Endothelial cell of umbilical vein (primary cell): ENCODE data around the gene NAMPT. TPM values are rescaled to one million over a fixed set of nuclear protein-coding genes. Genes with fewer than 3 reads are reported as not detected.

ENCODE experiments used
- BruUV-seq: library from RNA; stranded (reverse); fragments of 400-500 nt; replicated peaks from 2 replicates; lab custom pipeline; 2021; lab: Mats Ljungman, UMichigan
- CTCF ChIA-PET: fragments of 300-600, 350-600 bp; sonication (Branson Sonifier 250); formaldehyde crosslinking; loops from one replicate; lab custom pipeline; 2021; ENCODE audit warnings: antibody characterized with exemption, inconsistent platforms; lab: Charles Lee
- POLR2A ChIA-PET: fragments of 300-600, 350-600 bp; sonication (Branson Sonifier 250); formaldehyde crosslinking; loops from one replicate; lab custom pipeline; 2021; ENCODE audit warnings: antibody characterized with exemption, inconsistent platforms; lab: Charles Lee
- DNase-seq: peaks from one replicate; pipeline ENCODE4 v3.0.0-alpha.2; 2011; ENCODE audit warnings: low read depth, low spot score
- FAIRE-seq: peaks from 2 replicates; lab custom pipeline; 2011; peaks lifted over from hg19 to GRCh38; lab: Jason Lieb, UNC
- H2AFZ ChIP-seq: 2 replicates; pipeline ENCODE4 v1.6.0; 2012; ENCODE audit warnings: low read depth, low read length, control low read depth, inconsistent platforms
- H3K27ac ChIP-seq: 2 replicates; pipeline ENCODE4 v1.5.1; 2011; ENCODE audit warnings: low read depth, mild to moderate bottlenecking, control low read depth, low read length, moderate library complexity; ENCODE audit not compliant: insufficient read depth
- H3K27me3 ChIP-seq, 2 experiments: 2 replicates each; pipeline versions ENCODE4 v1.6.0 to v1.6.1; 2011; ENCODE audit warnings: low read length in 2 of 2, mixed read lengths in 1 of 2; ENCODE audit not compliant: control insufficient read depth in 2 of 2, insufficient read depth in 2 of 2
- H3K36me3 ChIP-seq, 2 experiments: 2 replicates in 1 of 2; 3 replicates in 1 of 2; pipeline ENCODE4 v1.5.1; 2011; ENCODE audit warnings: low read length in 2 of 2, mild to moderate bottlenecking in 1 of 2, moderate library complexity in 1 of 2; ENCODE audit not compliant: control insufficient read depth in 2 of 2, insufficient read depth in 2 of 2; ENCODE audit errors: extremely low read depth in 1 of 2
- H3K4me1 ChIP-seq: 3 replicates; pipeline ENCODE4 v1.5.1; 2011; ENCODE audit warnings: mild to moderate bottlenecking, low read length; ENCODE audit not compliant: control insufficient read depth, insufficient read depth; ENCODE audit errors: extremely low read depth
- H3K4me2 ChIP-seq: 2 replicates; pipeline ENCODE4 v1.6.1; 2011; ENCODE audit warnings: low read length, control low read depth, mixed read lengths; ENCODE audit not compliant: insufficient read depth
- H3K4me3 ChIP-seq, 3 experiments: fragments of 200-600 bp in 1 of 3; sonication (generic), shearing (Covaris generic) in 1 of 3; replicated peaks in 1 of 3; 2 replicates each; pipeline ENCODE4 v1.5.1; 2011 to 2016; ENCODE audit warnings: control low read depth in 3 of 3, low read length in 3 of 3, mild to moderate bottlenecking in 2 of 3, inconsistent platforms in 1 of 3, low read depth in 1 of 3, moderate library complexity in 1 of 3; ENCODE audit not compliant: insufficient read depth in 1 of 3
- H3K79me2 ChIP-seq: 2 replicates; pipeline ENCODE4 v1.6.0; 2012; ENCODE audit warnings: low read length, inconsistent platforms; ENCODE audit not compliant: control insufficient read depth, insufficient read depth
- H3K9ac ChIP-seq: replicated peaks from 2 replicates; pipeline ENCODE3; 2011; ENCODE audit warnings: low read length, control low read depth; ENCODE audit not compliant: insufficient read depth; ENCODE audit errors: extremely low read depth
- H3K9me1 ChIP-seq: replicated peaks from 3 replicates; pipeline ENCODE4 v1.6.0; 2011; ENCODE audit warnings: mild to moderate bottlenecking, low read length; ENCODE audit not compliant: control insufficient read depth, insufficient read depth; ENCODE audit errors: extremely low read depth
- H3K9me3 ChIP-seq: replicated peaks from 2 replicates; pipeline ENCODE4 v1.5.1; 2012; ENCODE audit warnings: low read length, inconsistent platforms; ENCODE audit not compliant: control insufficient read depth, insufficient read depth
- H4K20me1 ChIP-seq: replicated peaks from 2 replicates; pipeline ENCODE3; 2011; ENCODE audit warnings: mild to moderate bottlenecking, low read length; ENCODE audit not compliant: control insufficient read depth, insufficient read depth; ENCODE audit errors: extremely low read depth
- CTCF ChIP-seq, 2 donors: IDR thresholded peaks; 1 replicate in 1 of 2; 2 replicates in 1 of 2; pipeline ENCODE4 v1.5.1; 2011; ENCODE audit warnings: low read length in 2 of 2, mild to moderate bottlenecking in 2 of 2, moderate library complexity in 2 of 2, control low read depth in 1 of 2, inconsistent platforms in 1 of 2, low read depth in 1 of 2; ENCODE audit not compliant: insufficient read depth in 1 of 2; ENCODE audit errors: extremely low read depth in 1 of 2
- EZH2 ChIP-seq: IDR thresholded peaks from 2 replicates; pipeline ENCODE4 v1.6.1; 2012; ENCODE audit warnings: borderline replicate concordance, low read depth, mild to moderate bottlenecking, moderate library complexity, low read length, inconsistent platforms; ENCODE audit not compliant: severe bottlenecking
- FOS ChIP-seq: IDR thresholded peaks from 2 replicates; pipeline ENCODE4 v1.6.1; 2011; ENCODE audit warnings: mild to moderate bottlenecking, low read length, moderate library complexity, borderline replicate concordance; ENCODE audit not compliant: insufficient read depth
- GATA2 ChIP-seq: IDR thresholded peaks from 2 replicates; pipeline ENCODE4 v1.7.0; 2011; ENCODE audit warnings: low read depth, mild to moderate bottlenecking, moderate library complexity, mixed read lengths, low read length; ENCODE audit not compliant: insufficient read length, insufficient read depth
- JUN ChIP-seq: IDR thresholded peaks from 2 replicates; pipeline ENCODE4 v1.6.1; 2011; ENCODE audit warnings: borderline replicate concordance, low read depth; ENCODE audit not compliant: insufficient read length, insufficient read depth
- MAX ChIP-seq: IDR thresholded peaks from 2 replicates; pipeline ENCODE4 v1.6.1; 2011; ENCODE audit not compliant: insufficient read depth, insufficient read length
- MYC ChIP-seq: IDR thresholded peaks from one replicate; pipeline ENCODE4 v1.6.1; 2011; ENCODE audit warnings: mild to moderate bottlenecking, low read depth, low read length
- POLR2A ChIP-seq: IDR thresholded peaks from 2 replicates; pipeline ENCODE4 v1.6.1; 2012; ENCODE audit warnings: low read depth, mild to moderate bottlenecking, control low read depth, low read length
- POLR2AphosphoS5 ChIP-seq: IDR thresholded peaks from 2 replicates; pipeline ENCODE4 v1.6.1; 2012; ENCODE audit warnings: low read depth, mild to moderate bottlenecking, control low read depth, low read length, moderate library complexity; ENCODE audit not compliant: insufficient read depth
- dilution Hi-C: fragments of 300-500 bp; cut with MboI; formaldehyde crosslinking; loops from one replicate; pipeline ENCODE4 v1.15.0; 2019; ENCODE audit warnings: low sequenced_read_pairs; ENCODE audit not compliant: extremely low pct_ligation_motif_present
- intact Hi-C: fragments of 100-400 bp; cut with micrococcal nuclease; formaldehyde crosslinking; loops from one replicate; pipeline ENCODE4 v1.10.0; 2022
- polyA plus RNA-seq, 4 experiments: library from polyadenylated mRNA; depleted of rRNA in 3 of 4; stranded (reverse) in 3 of 4; unstranded in 1 of 4; fragments of >200 nt; gene quantifications; 2 replicates each; pipeline versions ENCODE4 v1.2.1 to v1.2.3, GENCODE V29; 2011 to 2012; ENCODE audit warnings: missing spikeins in 1 of 4
- total RNA-seq: library from RNA; stranded (reverse); gene quantifications from 2 replicates; pipeline ENCODE4 v1.2.3, GENCODE V29; 2021

Gene NAMPT
- total and polyA plus RNA-seq, 2 donors (not counting 3 experiments of a cell fraction or from before 2014, with no cell fraction given), result 17.5 to 133 TPM

GRCh38 chr7:106270122-106270977 is 14.4 kb downstream of the NAMPT start:
- no peak overlapping the region for H3K4me2 ChIP-seq
- no peaks in the 10 kb centered on the region for H3K27me3 ChIP-seq
- H3K9me1 ChIP-seq, result no peaks in the 10 kb centered on the region
- TF ChIP-seq GATA2, result no peak
- ChIA-PET CTCF (interaction anchor here (1.4 to 4.3 kb wide), 6 partner anchors 8 to 192 kb away, joined by 3 to 29 read pairs (median 8); no protein-coding TSS in a partner anchor), POLR2A (interaction anchor here (1.4 kb wide), 1 partner anchor 15 kb away, joined by 5 read pairs; the partner anchor contains the start of gene NAMPT)
- H4K20me1 ChIP-seq, result no peaks in the 10 kb centered on the region
- no peak overlapping the region for H3K27ac ChIP-seq
- no peaks in the 10 kb centered on the region for H3K4me1 ChIP-seq
- no peak for FAIRE-seq
- no peak for DNase-seq
- peaks cover 8 to 37% of the 10 kb centered on the region in 2 experiments for H3K36me3 ChIP-seq
- no peak overlapping the region for H3K4me3 ChIP-seq
- intact Hi-C loops (no loop called here), dilution Hi-C loops (no loop called here)
- no peaks in the 10 kb centered on the region for H3K9me3 ChIP-seq
- H2AFZ ChIP-seq, result no peak overlapping the region
- no peak overlapping the region for H3K9ac ChIP-seq
- peaks cover 33% of the 10 kb centered on the region for H3K79me2 ChIP-seq
- no TSS peak for BruUV-seq

- no peaks in the 10 kb centered on the region for H3K4me1 ChIP-seq
- dilution Hi-C loops, result no loop called here
- no peak overlapping the region for H2AFZ ChIP-seq
- no peak overlapping the region for H3K4me3 ChIP-seq
- no peak for DNase-seq
- no peak for FAIRE-seq
- CTCF ChIA-PET, result interaction anchor here (1.4 to 4.3 kb wide), 6 partner anchors 9 to 193 kb away, joined by 3 to 29 read pairs (median 8); no protein-coding TSS in a partner anchor
- H4K20me1 ChIP-seq, result no peaks in the 10 kb centered on the region
- no peaks in the 10 kb centered on the region for H3K9me1 ChIP-seq
- POLR2A ChIA-PET, result interaction anchor here (1.4 kb wide), 1 partner anchor 16 kb away, joined by 5 read pairs; the partner anchor contains the start of gene NAMPT
- intact Hi-C loops, result no loop called here
- H3K27ac ChIP-seq, result no peak overlapping the region
- H3K4me2 ChIP-seq, result no peak overlapping the region
- no peaks in the 10 kb centered on the region for H3K27me3 ChIP-seq
- H3K9me3 ChIP-seq, result no peaks in the 10 kb centered on the region
- peaks cover 8 to 46% of the 10 kb centered on the region in 2 experiments for H3K36me3 ChIP-seq
- TF ChIP-seq JUN (no peak), POLR2A (no peak), MAX (no peak), EZH2 (no peak), POLR2AphosphoS5 (no peak), FOS (no peak), CTCF (IDR thresholded peaks at IDR 0.05; ENCODE audit: extremely low read depth in 1 of 2, insufficient read depth in 1 of 2, low read depth in 1 of 2, low read length in 2 of 2) (no peak), MYC (no peak), GATA2 (no peak)
- no peak overlapping the region for H3K9ac ChIP-seq
- no TSS peak for BruUV-seq
- H3K79me2 ChIP-seq, result peaks cover 28% of the 10 kb centered on the region
Observed at GRCh38 chr7:106269254-106269961, 15.4 kb downstream of the NAMPT start.
